GM21825 (cell line): ENCODE measurements around the gene FPGS.

Experiments used
- ATAC-seq: cut with Tn5 transposase; IDR thresholded peaks from one replicate; pipeline ENCODE4 v1.9.1; 2021; ENCODE audit warnings: mild to moderate bottlenecking, moderate library complexity; ENCODE audit not compliant: unreplicated experiment

The FPGS gene

GRCh38 chr9:127810378-127811187, 7.9 kb downstream of the FPGS start:
- no peak for ATAC-seq

- no peak for ATAC-seq
Observed at GRCh38 chr9:127812011-127812410, 9.3 kb downstream of the FPGS start.

- ATAC-seq: no peak
Observed at GRCh38 chr9:127812936-127813675, 10.4 kb downstream of the FPGS start.

- no peak for ATAC-seq
Observed at GRCh38 chr9:127813686-127814226, 11.1 kb downstream of the FPGS start.

- no peak for ATAC-seq
Observed at GRCh38 chr9:127814619-127815511, 12.2 kb downstream of the FPGS start.

GRCh38 chr9:127815512-127816361, 13.1 kb downstream of the FPGS start:
- no peak for ATAC-seq

- ATAC-seq: no peak
Observed at GRCh38 chr9:127816362-127816725, 13.7 kb downstream of the FPGS start.

GRCh38 chr9:127816728-127817127, 14.0 kb downstream of the FPGS start:
- ATAC-seq: no peak

GRCh38 chr9:127817881-127818434, 15.3 kb downstream of the FPGS start:
- ATAC-seq: no peak

- ATAC-seq: no peak
Observed at GRCh38 chr9:127818574-127818973, 15.9 kb downstream of the FPGS start.

GRCh38 chr9:127822108-127822507, 19.4 kb downstream of the FPGS start:
- no peak for ATAC-seq

GRCh38 chr9:127825319-127826051, 22.8 kb downstream of the FPGS start:
- ATAC-seq: no peak

- no peak for ATAC-seq
Observed at GRCh38 chr9:127826253-127826913, 23.7 kb downstream of the FPGS start.

GRCh38 chr9:127828262-127829031, 25.8 kb downstream of the FPGS start:
- no peak for ATAC-seq

GRCh38 chr9:127829205-127829906, 26.7 kb downstream of the FPGS start:
- ATAC-seq: no peak

- no peak for ATAC-seq
Observed at GRCh38 chr9:127832248-127832647, 29.6 kb downstream of the FPGS start.

- ATAC-seq: no peak
Observed at GRCh38 chr9:127833555-127833954, 30.9 kb downstream of the FPGS start.
